OCI-LY7 (cell line): ENCODE data around the gene TRMO. TPM values are rescaled to one million over a fixed set of nuclear protein-coding genes. Genes with fewer than 3 reads are reported as not detected.
A peak's percentile ranks its signal among the peaks of the same experiment; 100 is the strongest.

Source experiments
- BruUV-seq: library from RNA; stranded (reverse); fragments of 400-500 nt; replicated peaks from 2 replicates; lab custom pipeline; 2021; lab: Mats Ljungman, UMichigan
- CTCF ChIA-PET: fragments of 300-600 bp; sonication (Branson Sonifier 250); formaldehyde crosslinking; loops from one replicate; lab custom pipeline; 2022; ENCODE audit warnings: antibody characterized with exemption; ENCODE audit not compliant: unreplicated experiment; lab: Charles Lee
- POLR2A ChIA-PET: fragments of 300-600 bp; sonication (Branson Sonifier 250); formaldehyde crosslinking; loops from one replicate; lab custom pipeline; 2022; ENCODE audit warnings: antibody characterized with exemption; lab: Charles Lee
- DNase-seq: peaks from one replicate; pipeline ENCODE4 v3.0.0-alpha.2; 2015; ENCODE audit warnings: low spot score
- H2AFZ ChIP-seq: fragments of 200-600 bp; sonication (generic), shearing (Covaris generic); 2 replicates; pipeline ENCODE4 v1.6.1; 2014; ENCODE audit warnings: mild to moderate bottlenecking, antibody characterized with exemption, low read length, moderate library complexity
- H3K27ac ChIP-seq: fragments of 200-600 bp; sonication (generic); 2 replicates; pipeline ENCODE4 v1.5.1; 2014; ENCODE audit warnings: mixed run types, low read depth, mild to moderate bottlenecking, moderate library complexity, low read length, inconsistent platforms; ENCODE audit not compliant: poor library complexity, severe bottlenecking
- H3K36me3 ChIP-seq: fragments of 200-600 bp; sonication (generic); 2 replicates; pipeline ENCODE4 v1.6.1; 2014; ENCODE audit warnings: mild to moderate bottlenecking, antibody characterized with exemption, low read length, moderate library complexity, mixed read lengths; ENCODE audit not compliant: insufficient read depth
- H3K4me1 ChIP-seq: fragments of 200-600 bp; sonication (generic); 2 replicates; pipeline ENCODE4 v1.5.1; 2014; ENCODE audit warnings: mild to moderate bottlenecking, low read length; ENCODE audit not compliant: insufficient read depth, poor library complexity, severe bottlenecking
- H3K4me2 ChIP-seq: fragments of 200-600 bp; sonication (generic); 2 replicates; pipeline ENCODE4 v1.6.1; 2014; ENCODE audit warnings: mild to moderate bottlenecking, low read length
- H3K4me3 ChIP-seq: fragments of 200-600 bp; sonication (generic); 2 replicates; pipeline ENCODE4 v1.5.1; 2014; ENCODE audit warnings: mild to moderate bottlenecking, low read depth, low read length; ENCODE audit not compliant: poor library complexity, severe bottlenecking
- H3K79me2 ChIP-seq: fragments of 200-600 bp; sonication (generic); 2 replicates; pipeline ENCODE4 v1.6.1; 2016; ENCODE audit warnings: low read depth, mild to moderate bottlenecking, low read length, moderate library complexity, mixed read lengths; ENCODE audit not compliant: insufficient read depth
- H3K9me2 ChIP-seq: fragments of 200-600 bp; sonication (generic); 2 replicates; pipeline ENCODE4 v1.6.1; 2016; ENCODE audit warnings: mild to moderate bottlenecking, low read length, mixed read lengths; ENCODE audit not compliant: insufficient read depth
- H3K9me3 ChIP-seq: fragments of 200-600 bp; sonication (generic); 2 replicates; pipeline ENCODE4 v1.6.1; 2014; ENCODE audit warnings: mild to moderate bottlenecking, mixed run types, low read length, mixed read lengths
- H4K20me1 ChIP-seq: fragments of 200-600 bp; sonication (generic); 2 replicates; pipeline ENCODE4 v1.6.1; 2014; ENCODE audit warnings: mild to moderate bottlenecking, antibody characterized with exemption, low read length, moderate library complexity, mixed read lengths; ENCODE audit not compliant: insufficient read depth
- CTCF ChIP-seq: fragments of 200-600 bp; sonication (generic); conservative IDR thresholded peaks from 2 replicates; pipeline ENCODE4 v1.5.1; 2014; ENCODE audit warnings: mild to moderate bottlenecking, antibody characterized with exemption, low read length, moderate library complexity, mixed read lengths
- EZH2phosphoT487 ChIP-seq: fragments of 200-600 bp; sonication (generic); IDR thresholded peaks from 2 replicates; pipeline ENCODE4 v1.6.1; 2018; ENCODE audit warnings: low read depth, borderline replicate concordance, mild to moderate bottlenecking, mixed run types, antibody characterized with exemption, low read length, moderate library complexity, mixed read lengths
- intact Hi-C: fragments of 100-400 bp; cut with micrococcal nuclease; formaldehyde crosslinking; loops from one replicate; pipeline ENCODE4 v1.10.0; 2022; ENCODE audit not compliant: unreplicated experiment
- total RNA-seq, 2 experiments: library from RNA; depleted of rRNA in 1 of 2; stranded (reverse); fragments of >200 nt in 1 of 2; shearing (Covaris generic) in 1 of 2; gene quantifications; 2 replicates each; pipeline ENCODE4 v1.2.3, GENCODE V29; 2014 to 2022

TRMO gene
- total RNA-seq, 2 experiments from 2014 or later, result 10.9 to 17.6 TPM

GRCh38 chr9:97900738-97901565 is 21.3 kb downstream of the TRMO start:
- H3K79me2 ChIP-seq, result 0 out of 2 replicates have a peak, but pooled peaks cover 4% of the 10 kb centered on the region
- TF ChIP-seq CTCF (peak; percentile 98), EZH2phosphoT487 (no peak)
- H4K20me1 ChIP-seq, result no peaks in the 10 kb centered on the region
- no peak overlapping the region for H3K27ac ChIP-seq
- POLR2A ChIA-PET, result interaction anchor here (0.6 to 2.3 kb wide), 6 partner anchors 12 to 330 kb away, joined by 3 to 10 read pairs (median 5); no protein-coding TSS in a partner anchor
- CTCF ChIA-PET, result interaction anchor here (0.6 to 1.1 kb wide), 3 partner anchors 10 to 164 kb away, joined by 3 read pairs; no protein-coding TSS in a partner anchor
- no peaks in the 10 kb centered on the region for H3K9me3 ChIP-seq
- peak; percentile 48 for DNase-seq
- H3K4me3 ChIP-seq, result no peak overlapping the region
- no peak overlapping the region for H2AFZ ChIP-seq
- BruUV-seq, result TSS peak; percentile 39
- no peak overlapping the region for H3K4me2 ChIP-seq
- H3K9me2 ChIP-seq, result no peaks in the 10 kb centered on the region
- H3K4me1 ChIP-seq, result no peaks in the 10 kb centered on the region
- H3K36me3 ChIP-seq, result peaks cover 22% of the 10 kb centered on the region
- intact Hi-C loops, result loop anchor here (1.0 to 5.0 kb wide), 2 partner anchors 191 to 434 kb away; no protein-coding TSS in a partner anchor

- Histone ChIP-seq H3K4me2 (no peak overlapping the region), H2AFZ (no peak overlapping the region), H3K36me3 (peaks cover 18% of the 10 kb centered on the region), H3K79me2 (no peaks in the 10 kb centered on the region), H3K9me2 (no peaks in the 10 kb centered on the region), H3K27ac (no peak overlapping the region), H4K20me1 (no peaks in the 10 kb centered on the region), H3K4me1 (no peaks in the 10 kb centered on the region), H3K4me3 (no peak overlapping the region), H3K9me3 (no peaks in the 10 kb centered on the region)
- TF ChIP-seq CTCF (no peak), EZH2phosphoT487 (no peak)
- DNase-seq, result no peak
- intact Hi-C loops, result loop anchor here (5.0 kb wide), 1 partner anchor 433 kb away; no protein-coding TSS in a partner anchor
- ChIA-PET POLR2A (interaction anchor here (0.6 to 1.0 kb wide), 3 partner anchors 12 to 266 kb away, joined by 3 to 6 read pairs (median 3); no protein-coding TSS in a partner anchor), CTCF (interaction anchor here (0.6 to 1.1 kb wide), 2 partner anchors 9 to 22 kb away, joined by 3 read pairs; no protein-coding TSS in a partner anchor)
- no TSS peak for BruUV-seq
Observed at GRCh38 chr9:97900103-97900737, 22.1 kb downstream of the TRMO start.
